Measurements from ENCODE around the gene ICOS.

The ICOS gene

DNA sequence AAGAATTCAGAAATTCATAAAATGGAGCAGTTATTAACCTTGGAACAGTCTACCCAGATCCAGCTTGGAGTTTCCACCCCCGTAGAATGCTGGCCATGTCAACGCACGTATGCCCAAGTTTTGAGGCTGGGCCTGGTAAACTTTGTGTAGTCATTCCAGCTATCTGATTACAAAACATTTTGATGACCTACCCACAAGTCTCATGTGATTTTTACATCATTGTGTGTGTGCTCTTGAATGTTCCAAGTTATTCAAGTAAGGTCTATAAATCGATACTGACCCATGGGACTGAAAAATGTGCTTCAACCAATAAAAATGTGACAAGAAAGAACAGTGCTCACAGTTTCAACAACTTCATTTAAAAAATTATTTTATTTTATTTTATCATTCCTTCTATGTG lies 32.5 kb upstream of the ICOS start:
- TF ChIP-seq, protein P1, sequence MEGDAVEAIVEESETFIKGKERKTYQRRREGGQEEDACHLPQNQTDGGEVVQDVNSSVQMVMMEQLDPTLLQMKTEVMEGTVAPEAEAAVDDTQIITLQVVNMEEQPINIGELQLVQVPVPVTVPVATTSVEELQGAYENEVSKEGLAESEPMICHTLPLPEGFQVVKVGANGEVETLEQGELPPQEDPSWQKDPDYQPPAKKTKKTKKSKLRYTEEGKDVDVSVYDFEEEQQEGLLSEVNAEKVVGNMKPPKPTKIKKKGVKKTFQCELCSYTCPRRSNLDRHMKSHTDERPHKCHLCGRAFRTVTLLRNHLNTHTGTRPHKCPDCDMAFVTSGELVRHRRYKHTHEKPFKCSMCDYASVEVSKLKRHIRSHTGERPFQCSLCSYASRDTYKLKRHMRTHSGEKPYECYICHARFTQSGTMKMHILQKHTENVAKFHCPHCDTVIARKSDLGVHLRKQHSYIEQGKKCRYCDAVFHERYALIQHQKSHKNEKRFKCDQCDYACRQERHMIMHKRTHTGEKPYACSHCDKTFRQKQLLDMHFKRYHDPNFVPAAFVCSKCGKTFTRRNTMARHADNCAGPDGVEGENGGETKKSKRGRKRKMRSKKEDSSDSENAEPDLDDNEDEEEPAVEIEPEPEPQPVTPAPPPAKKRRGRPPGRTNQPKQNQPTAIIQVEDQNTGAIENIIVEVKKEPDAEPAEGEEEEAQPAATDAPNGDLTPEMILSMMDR (IDR thresholded peaks at IDR 0.05; ENCODE audit: low read depth, low read length, missing control alignments) = no peak
- H3K4me3 ChIP-seq (ENCODE audit: low read depth, low read length) = no peak overlapping the region
- DNase-seq (ENCODE audit: low read depth) = no peak
- in situ Hi-C loops (cut with HindIII; ENCODE audit: low sequenced_read_pairs) = no loop called here

GRCh38 chr2:203905656-203906055 lies 30.9 kb upstream of the ICOS start:
- DNase-seq (ENCODE audit: low read depth) = no peak
- in situ Hi-C loops (cut with HindIII; ENCODE audit: low sequenced_read_pairs) = no loop called here
- no peak overlapping the region for H3K4me3 ChIP-seq (ENCODE audit: low read depth, low read length)
- TF ChIP-seq, protein P1 (IDR thresholded peaks at IDR 0.05; ENCODE audit: low read depth, low read length, missing control alignments) = no peak

DNA sequence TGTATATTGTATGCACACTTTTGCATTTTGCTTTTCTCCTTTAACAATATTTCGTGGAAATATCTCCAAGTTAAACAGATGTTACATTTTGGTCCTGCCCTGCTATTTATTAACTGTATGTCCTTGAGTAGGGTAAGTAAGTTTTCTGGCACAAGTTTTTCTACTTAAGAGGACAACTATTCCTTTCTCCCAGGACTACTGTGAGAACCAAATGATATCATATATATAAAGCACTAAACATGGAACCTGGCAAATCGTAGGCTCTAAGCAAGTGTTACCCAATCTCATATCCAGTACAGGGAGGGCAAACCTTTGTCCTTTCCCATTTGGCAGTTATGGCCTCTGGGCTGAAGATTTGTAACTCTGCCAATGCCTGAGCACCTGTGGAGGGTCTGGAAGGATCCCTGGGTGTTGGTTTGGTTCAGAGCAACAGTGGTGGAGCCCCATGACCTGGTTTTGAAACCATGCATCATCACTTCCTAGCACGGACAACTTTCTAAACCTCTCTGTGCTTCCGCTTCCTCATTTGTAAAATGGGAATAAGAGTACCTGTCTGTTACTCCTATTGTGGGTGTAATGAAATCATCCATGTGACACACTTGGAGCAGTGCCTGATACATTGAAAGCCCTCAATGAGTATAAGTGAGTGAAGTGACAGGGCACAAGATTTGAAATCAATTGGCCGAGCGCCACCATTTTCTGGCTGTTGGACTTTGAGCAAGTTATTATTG lies 28.3 kb upstream of the ICOS start:
- H3K4me3 ChIP-seq (ENCODE audit: low read depth, low read length) = no peak overlapping the region
- TF ChIP-seq, protein P1 (IDR thresholded peaks at IDR 0.05; ENCODE audit: low read depth, low read length, missing control alignments) = no peak
- DNase-seq (ENCODE audit: low read depth) = no peak
- in situ Hi-C loops (cut with HindIII; ENCODE audit: low sequenced_read_pairs) = no loop called here

- in situ Hi-C loops (cut with HindIII; ENCODE audit: low sequenced_read_pairs) = no loop called here
- no peak for DNase-seq (ENCODE audit: low read depth)
- TF ChIP-seq, protein P1 (IDR thresholded peaks at IDR 0.05; ENCODE audit: low read depth, low read length, missing control alignments) = no peak
Observed at GRCh38 chr2:203908797-203909185, 27.8 kb upstream of the ICOS start.

DNA sequence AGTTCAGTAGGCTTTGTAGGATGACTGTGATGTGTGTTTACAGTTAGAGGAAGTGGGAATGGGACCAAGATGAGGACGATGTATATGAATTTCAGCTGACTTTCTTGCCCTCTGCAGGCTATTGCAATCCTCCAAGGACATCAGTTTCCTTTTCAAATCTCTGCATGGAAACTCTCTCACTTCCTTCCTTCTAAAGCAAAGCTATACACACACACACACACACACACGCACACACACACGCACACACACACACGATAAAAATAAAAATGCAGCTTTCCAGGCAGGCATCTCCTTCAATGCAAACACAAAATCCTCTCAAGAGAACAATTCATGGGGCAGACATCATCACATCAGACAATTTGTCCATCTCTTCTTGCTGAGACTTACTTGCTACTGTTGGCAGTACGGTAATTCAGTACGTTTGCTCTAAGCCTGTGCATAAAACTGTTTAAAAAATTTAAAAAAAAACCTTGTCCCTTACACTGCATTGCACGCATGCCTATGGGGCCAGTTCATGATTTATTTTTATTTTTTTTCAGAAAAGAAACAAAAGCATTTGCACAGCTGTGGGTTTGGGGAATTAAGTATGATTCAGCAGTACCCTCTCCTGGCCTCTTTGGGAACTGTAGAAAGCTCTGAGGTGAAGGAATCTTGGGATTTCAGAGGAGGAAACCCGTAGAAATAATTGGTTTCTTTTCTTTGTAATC lies 27.1 kb upstream of the ICOS start:
- no peak overlapping the region for H3K4me3 ChIP-seq (ENCODE audit: low read depth, low read length)
- TF ChIP-seq, protein P1 (IDR thresholded peaks at IDR 0.05; ENCODE audit: low read depth, low read length, missing control alignments) = peak; percentile 76
- in situ Hi-C loops (cut with HindIII; ENCODE audit: low sequenced_read_pairs) = no loop called here

More at GRCh38 chr2:203908797-203909185, 27.8 kb upstream of the ICOS start:
- no peak overlapping the region for H3K4me3 ChIP-seq (ENCODE audit: low read depth, low read length)

DNA sequence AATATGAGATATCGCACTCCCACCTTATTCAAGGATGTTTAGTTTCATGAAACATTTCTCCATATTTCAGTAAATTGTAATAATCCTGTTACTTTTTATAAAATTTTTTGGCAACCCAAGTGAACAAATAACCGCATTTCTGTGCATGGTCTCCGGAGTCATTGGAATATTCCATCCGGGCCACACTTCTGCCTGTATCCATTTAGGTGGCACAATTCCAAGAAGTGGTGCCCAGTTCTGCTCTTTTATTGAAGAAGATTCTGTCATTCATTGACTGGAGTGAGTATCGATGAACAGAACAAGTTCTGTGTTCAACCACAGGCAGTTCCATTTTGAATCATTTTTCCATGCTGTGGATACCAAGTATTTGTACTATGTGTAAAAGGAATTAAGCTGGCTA lies 26.6 kb upstream of the ICOS start:
- no peak overlapping the region for H3K4me3 ChIP-seq (ENCODE audit: low read depth, low read length)

More for the DNA sequence above, 27.1 kb upstream of the ICOS start:
- DNase-seq (ENCODE audit: low read depth) = peak; percentile 53

More for the DNA sequence above, 26.6 kb upstream of the ICOS start:
- TF ChIP-seq, protein P1 (IDR thresholded peaks at IDR 0.05; ENCODE audit: low read depth, low read length, missing control alignments) = no peak
- in situ Hi-C loops (cut with HindIII; ENCODE audit: low sequenced_read_pairs) = no loop called here
- no peak for DNase-seq (ENCODE audit: low read depth)

All from astrocyte of the cerebellum (primary cell).